ENCODE data around the gene NLK. TPM values are rescaled to one million over a fixed set of nuclear protein-coding genes. Genes with fewer than 3 reads are reported as not detected.

The NLK gene
- total RNA-seq, 1 donor from 2014 or later: 30.6 TPM

- TF ChIP-seq CTCF (IDR thresholded peaks at IDR 0.05; ENCODE audit: insufficient read depth, low read depth, low read length): no peak
- no peak for TF ChIP-seq EZH2 (IDR thresholded peaks at IDR 0.05; ENCODE audit: insufficient read depth, low read length)
- H3K27me3 ChIP-seq (ENCODE audit: insufficient read depth, low read length): no peaks in the 10 kb centered on the region
- H3K9me3 Mint-ChIP-seq (ENCODE audit: unreplicated experiment): no peaks in the 10 kb centered on the region
- no peaks in the 10 kb centered on the region for H3K27me3 Mint-ChIP-seq (ENCODE audit: low read depth, unreplicated experiment)
- H3K4me1 ChIP-seq (ENCODE audit: insufficient read depth, low read length): peaks cover 9% of the 10 kb centered on the region
- H3K9ac ChIP-seq (ENCODE audit: low read length): no peak overlapping the region
- H4K20me1 ChIP-seq (ENCODE audit: insufficient read depth, low read length): no peaks in the 10 kb centered on the region
- peaks cover 11% of the 10 kb centered on the region for H3K36me3 ChIP-seq (ENCODE audit: insufficient read depth, low read length)
- no peak overlapping the region for H3K4me2 ChIP-seq (ENCODE audit: low read length)
- H3K27ac ChIP-seq (ENCODE audit: low read depth, low read length): no peak overlapping the region
- no peak overlapping the region for H3K4me3 ChIP-seq (ENCODE audit: insufficient read depth, low read depth, low read length)
- H3K4me3 Mint-ChIP-seq (ENCODE audit: unreplicated experiment): no peak overlapping the region
- no peak overlapping the region for H2AFZ ChIP-seq (ENCODE audit: low read depth, low read length)
- H3K36me3 Mint-ChIP-seq (ENCODE audit: low read depth, unreplicated experiment): peaks cover 4% of the 10 kb centered on the region
- DNase-seq (ENCODE audit: low read depth): no peak
- peaks cover 15% of the 10 kb centered on the region for H3K4me1 Mint-ChIP-seq (ENCODE audit: low read depth, unreplicated experiment)
- no peak overlapping the region for H3K27ac Mint-ChIP-seq (ENCODE audit: unreplicated experiment)
- no peaks in the 10 kb centered on the region for H3K9me3 ChIP-seq (ENCODE audit: insufficient read depth, low read depth, low read length)
- H3K79me2 ChIP-seq (ENCODE audit: insufficient read depth, low read length): no peaks in the 10 kb centered on the region
- FAIRE-seq: peak; percentile 50
Measured at GRCh38 chr17:28130472-28130871, 88.0 kb downstream of the NLK start.

- FAIRE-seq: no peak
- H3K79me2 ChIP-seq (ENCODE audit: insufficient read depth, low read length): no peaks in the 10 kb centered on the region
- H3K4me3 ChIP-seq (ENCODE audit: insufficient read depth, low read depth, low read length): no peak overlapping the region
- peak overlapping the region; percentile 33 for H3K4me2 ChIP-seq (ENCODE audit: low read length)
- Mint-ChIP-seq H3K4me1 (ENCODE audit: low read depth, unreplicated experiment) (peaks cover 9% of the 10 kb centered on the region), H3K9me3 (ENCODE audit: unreplicated experiment) (no peaks in the 10 kb centered on the region), H3K36me3 (ENCODE audit: low read depth, unreplicated experiment) (peaks cover 4% of the 10 kb centered on the region), H3K27me3 (ENCODE audit: low read depth, unreplicated experiment) (no peaks in the 10 kb centered on the region), H3K27ac (ENCODE audit: unreplicated experiment) (no peak overlapping the region), H3K4me3 (ENCODE audit: unreplicated experiment) (no peak overlapping the region)
- peaks cover 9% of the 10 kb centered on the region for H3K4me1 ChIP-seq (ENCODE audit: insufficient read depth, low read length)
- H3K36me3 ChIP-seq (ENCODE audit: insufficient read depth, low read length): peaks cover 14% of the 10 kb centered on the region
- H3K27ac ChIP-seq (ENCODE audit: low read depth, low read length): peak overlapping the region; percentile 10
- H2AFZ ChIP-seq (ENCODE audit: low read depth, low read length): no peak overlapping the region
- H3K9ac ChIP-seq (ENCODE audit: low read length): no peak overlapping the region
- DNase-seq (ENCODE audit: low read depth): peak; percentile 65
- no peaks in the 10 kb centered on the region for H3K9me3 ChIP-seq (ENCODE audit: insufficient read depth, low read depth, low read length)
- H3K27me3 ChIP-seq (ENCODE audit: insufficient read depth, low read length): no peaks in the 10 kb centered on the region
- H4K20me1 ChIP-seq (ENCODE audit: insufficient read depth, low read length): no peaks in the 10 kb centered on the region
- TF ChIP-seq EZH2 (IDR thresholded peaks at IDR 0.05; ENCODE audit: insufficient read depth, low read length) (no peak), CTCF (IDR thresholded peaks at IDR 0.05; ENCODE audit: insufficient read depth, low read depth, low read length) (no peak)
Measured at GRCh38 chr17:28131599-28131998, 89.1 kb downstream of the NLK start.

- Mint-ChIP-seq H3K27ac (ENCODE audit: unreplicated experiment) (peak overlapping the region; percentile 70), H3K4me1 (ENCODE audit: low read depth, unreplicated experiment) (peaks cover 9% of the 10 kb centered on the region), H3K36me3 (ENCODE audit: low read depth, unreplicated experiment) (peaks cover 4% of the 10 kb centered on the region), H3K9me3 (ENCODE audit: unreplicated experiment) (no peaks in the 10 kb centered on the region), H3K4me3 (ENCODE audit: unreplicated experiment) (no peak overlapping the region), H3K27me3 (ENCODE audit: low read depth, unreplicated experiment) (no peaks in the 10 kb centered on the region)
- Histone ChIP-seq H3K36me3 (ENCODE audit: insufficient read depth, low read length) (peaks cover 13% of the 10 kb centered on the region), H2AFZ (ENCODE audit: low read depth, low read length) (no peak overlapping the region), H3K9ac (ENCODE audit: low read length) (peak overlapping the region; percentile 29), H4K20me1 (ENCODE audit: insufficient read depth, low read length) (no peaks in the 10 kb centered on the region), H3K9me3 (ENCODE audit: insufficient read depth, low read depth, low read length) (no peaks in the 10 kb centered on the region), H3K27ac (ENCODE audit: low read depth, low read length) (peak overlapping the region; percentile 84), H3K4me2 (ENCODE audit: low read length) (peak overlapping the region; percentile 45), H3K4me1 (ENCODE audit: insufficient read depth, low read length) (peaks cover 9% of the 10 kb centered on the region), H3K79me2 (ENCODE audit: insufficient read depth, low read length) (no peaks in the 10 kb centered on the region), H3K27me3 (ENCODE audit: insufficient read depth, low read length) (no peaks in the 10 kb centered on the region), H3K4me3 (ENCODE audit: insufficient read depth, low read depth, low read length) (no peak overlapping the region)
- DNase-seq (ENCODE audit: low read depth): peak; percentile 86
- TF ChIP-seq CTCF (IDR thresholded peaks at IDR 0.05; ENCODE audit: insufficient read depth, low read depth, low read length): no peak
- no peak for TF ChIP-seq EZH2 (IDR thresholded peaks at IDR 0.05; ENCODE audit: insufficient read depth, low read length)
- FAIRE-seq: peak; percentile 82
Measured at GRCh38 chr17:28133562-28133970, 91.1 kb downstream of the NLK start.

Measured in astrocyte (in vitro differentiated cells and primary cell).